ENCODE results near the gene SLC6A17.

DNA sequence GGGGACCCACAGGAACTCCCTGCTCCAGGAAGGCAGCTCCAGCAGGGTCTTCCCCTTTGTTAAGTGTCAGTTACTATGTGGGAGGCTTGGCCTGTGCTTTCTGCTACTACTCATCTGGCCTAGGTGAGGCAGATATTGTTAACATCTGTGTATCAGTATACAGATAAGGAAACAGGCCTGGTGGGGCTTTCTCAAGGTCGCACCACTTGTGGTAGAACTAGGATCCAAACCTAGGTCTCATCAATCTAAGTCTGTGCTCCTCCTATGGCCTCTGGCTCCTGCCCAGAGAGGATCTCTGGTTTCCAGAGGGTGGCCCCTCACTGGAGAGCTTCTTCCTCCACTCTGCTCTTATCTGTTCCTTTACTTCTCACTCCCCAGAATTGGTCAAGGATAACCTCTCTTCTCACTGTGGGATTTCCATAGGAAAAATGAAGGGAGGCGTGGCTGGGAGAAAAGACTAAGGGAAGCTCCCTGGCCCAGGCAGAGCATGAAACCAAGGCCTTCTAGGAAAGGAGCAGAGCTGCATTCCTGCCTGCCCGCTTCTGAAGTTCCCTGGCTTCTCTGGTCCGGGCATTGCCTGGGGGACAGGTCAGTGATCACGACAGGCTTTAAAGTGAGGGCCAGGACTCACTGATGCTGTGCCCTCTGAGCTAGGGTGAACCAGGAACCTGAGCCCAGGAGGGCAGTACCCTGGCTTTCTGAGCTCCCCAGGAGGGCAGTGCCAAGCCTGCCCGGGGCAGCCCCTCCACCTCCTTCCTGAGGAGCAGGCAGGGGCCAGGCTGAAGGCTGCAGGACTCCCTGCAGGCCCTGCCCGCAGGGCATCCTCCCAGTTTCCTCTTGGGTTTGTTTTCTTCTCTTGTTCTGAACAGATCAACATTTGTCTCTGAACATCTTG, 65.6 kb downstream of the SLC6A17 start:
- TF ChIP-seq CTCF (IDR thresholded peaks at IDR 0.05; ENCODE audit: low read length) (no peak), EZH2 (IDR thresholded peaks at IDR 0.05; ENCODE audit: borderline replicate concordance, low read length) (no peak)
